ENCODE measurements around the gene SPRYD4.
"Not testable (repeated sequence)": the region's sequence is repeated elsewhere in the genome, so short reads cannot be mapped to it uniquely, and the experiment has no call there.

SPRYD4 gene

GRCh38 chr12:56434828-56435227 is 33.5 kb upstream of the SPRYD4 start:
- TF ChIP-seq CTCF (IDR thresholded peaks at IDR 0.05; ENCODE audit: low read depth, low read length, missing control alignments), result no peak
- DNase-seq (ENCODE audit: low read depth), result no peak
- no peak overlapping the region for H3K4me3 ChIP-seq (ENCODE audit: low read depth, low read length)

- no peak for DNase-seq (ENCODE audit: low read depth)
- no peak for TF ChIP-seq CTCF (IDR thresholded peaks at IDR 0.05; ENCODE audit: low read depth, low read length, missing control alignments)
- no peak overlapping the region for H3K4me3 ChIP-seq (ENCODE audit: low read depth, low read length)
Observed at GRCh38 chr12:56437430-56438176, 30.8 kb upstream of the SPRYD4 start.

- H3K4me3 ChIP-seq (ENCODE audit: low read depth, low read length); DNase-seq (ENCODE audit: low read depth): not testable (repeated sequence)
Observed at GRCh38 chr12:56443208-56443607, 25.2 kb upstream of the SPRYD4 start.

GRCh38 chr12:56448860-56449621 is 19.3 kb upstream of the SPRYD4 start, which contains the start of gene TIMELESS:
Gene TIMELESS (minus strand): TSS chr12:56449426. CDS start chr12:56434170, 15,256 bp downstream.
- peak within 1 kb of the TSS; percentile 64 for H3K4me3 ChIP-seq (ENCODE audit: low read depth, low read length)
- peak; percentile 70 for DNase-seq (ENCODE audit: low read depth)
- TF ChIP-seq CTCF (IDR thresholded peaks at IDR 0.05; ENCODE audit: low read depth, low read length, missing control alignments), result no peak

- TF ChIP-seq CTCF (IDR thresholded peaks at IDR 0.05; ENCODE audit: low read depth, low read length, missing control alignments), result no peak
- H3K4me3 ChIP-seq (ENCODE audit: low read depth, low read length), result peak overlapping the region; percentile 64
- no peak for DNase-seq (ENCODE audit: low read depth)
Observed at GRCh38 chr12:56449622-56449984, 18.8 kb upstream of the SPRYD4 start.

- TF ChIP-seq CTCF (IDR thresholded peaks at IDR 0.05; ENCODE audit: low read depth, low read length, missing control alignments), result no peak
- DNase-seq (ENCODE audit: low read depth), result no peak
- no peak overlapping the region for H3K4me3 ChIP-seq (ENCODE audit: low read depth, low read length)
Observed at GRCh38 chr12:56450241-56450640, 18.1 kb upstream of the SPRYD4 start.

GRCh38 chr12:56451147-56451546 is 17.2 kb upstream of the SPRYD4 start:
- no peak for DNase-seq (ENCODE audit: low read depth)
- H3K4me3 ChIP-seq (ENCODE audit: low read depth, low read length), result no peak overlapping the region
- TF ChIP-seq CTCF (IDR thresholded peaks at IDR 0.05; ENCODE audit: low read depth, low read length, missing control alignments), result no peak

All from GM12864 (cell line).